ACC112 (cell line): ENCODE data around the gene STK11.

Experiments used
- H2AFZ ChIP-seq: fragments of 200-600 bp; sonication (generic); one replicate; pipeline ENCODE4 v1.6.0; 2017; ENCODE audit warnings: antibody characterized with exemption, low read length; ENCODE audit not compliant: unreplicated experiment
- H3K27ac ChIP-seq: fragments of 200-600 bp; sonication (generic); 2 replicates; pipeline ENCODE4 v1.5.1; 2014; ENCODE audit warnings: low read depth, mild to moderate bottlenecking, antibody characterized with exemption, low read length, moderate library complexity
- H3K27me3 ChIP-seq: fragments of 200-600 bp; sonication (generic); 2 replicates; pipeline ENCODE4 v1.6.1; 2014; ENCODE audit warnings: mild to moderate bottlenecking, antibody characterized with exemption, low read length, moderate library complexity, mixed read lengths; ENCODE audit not compliant: insufficient read depth
- H3K36me3 ChIP-seq: fragments of 200-600 bp; sonication (generic); 2 replicates; pipeline ENCODE4 v1.6.1; 2016; ENCODE audit warnings: mild to moderate bottlenecking, antibody characterized with exemption, low read length, moderate library complexity, mixed read lengths; ENCODE audit not compliant: insufficient read depth
- H3K4me1 ChIP-seq: fragments of 200-600 bp; sonication (generic); one replicate; pipeline ENCODE4 v1.6.1; 2016; ENCODE audit warnings: low read length, mixed read lengths; ENCODE audit not compliant: insufficient read depth, unreplicated experiment, control insufficient read depth
- H3K4me3 ChIP-seq: fragments of 200-600 bp; sonication (generic); 2 replicates; pipeline ENCODE4 v1.5.1; 2014; ENCODE audit warnings: mild to moderate bottlenecking, low read depth, low read length
- H3K79me2 ChIP-seq: fragments of 200-600 bp; sonication (generic); one replicate; pipeline ENCODE4 v1.6.0; 2016; ENCODE audit warnings: low read length; ENCODE audit not compliant: control insufficient read depth, unreplicated experiment, insufficient read depth

The STK11 gene

GRCh38 chr19:1163283-1163933 is 42.2 kb upstream of the STK11 start:
- peaks cover 8% of the 10 kb centered on the region for H3K4me1 ChIP-seq
- H3K36me3 ChIP-seq, result peaks cover 5% of the 10 kb centered on the region; the same call in 1 of the 2 replicates
- no peak overlapping the region for H3K27ac ChIP-seq
- no peak overlapping the region for H3K4me3 ChIP-seq
- H3K79me2 ChIP-seq, result peaks cover 66% of the 10 kb centered on the region
- no peaks in the 10 kb centered on the region for H3K27me3 ChIP-seq
- H2AFZ ChIP-seq, result no peak overlapping the region

- Histone ChIP-seq H3K4me3 (no peak overlapping the region), H3K27me3 (no peaks in the 10 kb centered on the region), H2AFZ (no peak overlapping the region), H3K27ac (no peak overlapping the region), H3K4me1 (peaks cover 8% of the 10 kb centered on the region), H3K36me3 (peaks cover 5% of the 10 kb centered on the region; the same call in 1 of the 2 replicates), H3K79me2 (peaks cover 67% of the 10 kb centered on the region)
These were observed 41.5 kb upstream of the STK11 start for GRCh38 chr19:1163934-1164683.

- H2AFZ ChIP-seq, result no peak overlapping the region
- peaks cover 15% of the 10 kb centered on the region for H3K4me1 ChIP-seq
- peaks cover 5% of the 10 kb centered on the region; the same call in 1 of the 2 replicates for H3K36me3 ChIP-seq
- no peak overlapping the region for H3K27ac ChIP-seq
- H3K27me3 ChIP-seq, result no peaks in the 10 kb centered on the region
- H3K79me2 ChIP-seq, result peaks cover 73% of the 10 kb centered on the region
- no peak overlapping the region for H3K4me3 ChIP-seq
These were observed 40.7 kb upstream of the STK11 start for GRCh38 chr19:1164684-1165531.

- peak overlapping the region; percentile 83; the same call in 1 of the 2 replicates for H3K27ac ChIP-seq
- peak overlapping the region; percentile 86 for H3K4me3 ChIP-seq
- H3K79me2 ChIP-seq, result peaks cover 85% of the 10 kb centered on the region
These were observed 38.6 kb upstream of the STK11 start for GRCh38 chr19:1166872-1167573.

GRCh38 chr19:1167687-1168571 is 37.6 kb upstream of the STK11 start:
- peaks cover 84% of the 10 kb centered on the region for H3K79me2 ChIP-seq
- no peak overlapping the region for H2AFZ ChIP-seq
- peaks cover 5% of the 10 kb centered on the region; the same call in 1 of the 2 replicates for H3K36me3 ChIP-seq
- H3K4me1 ChIP-seq, result peaks cover 36% of the 10 kb centered on the region
- H3K27ac ChIP-seq, result peak overlapping the region; percentile 83
- H3K27me3 ChIP-seq, result no peaks in the 10 kb centered on the region
- peak overlapping the region; percentile 86 for H3K4me3 ChIP-seq

More at GRCh38 chr19:1166872-1167573, 38.6 kb upstream of the STK11 start:
- Histone ChIP-seq H3K36me3 (peaks cover 5% of the 10 kb centered on the region; the same call in 1 of the 2 replicates), H3K4me1 (peaks cover 34% of the 10 kb centered on the region), H2AFZ (no peak overlapping the region), H3K27me3 (no peaks in the 10 kb centered on the region)

- H2AFZ ChIP-seq, result no peak overlapping the region
- peak overlapping the region; percentile 83 for H3K27ac ChIP-seq
- peak overlapping the region; percentile 86 for H3K4me3 ChIP-seq
- peaks cover 36% of the 10 kb centered on the region for H3K4me1 ChIP-seq
- H3K27me3 ChIP-seq, result no peaks in the 10 kb centered on the region
- peaks cover 5% of the 10 kb centered on the region; the same call in 1 of the 2 replicates for H3K36me3 ChIP-seq
- peaks cover 87% of the 10 kb centered on the region for H3K79me2 ChIP-seq
These were observed 36.8 kb upstream of the STK11 start for GRCh38 chr19:1168572-1169410.

- H3K36me3 ChIP-seq, result peaks cover 5% of the 10 kb centered on the region; the same call in 1 of the 2 replicates
- no peaks in the 10 kb centered on the region for H3K27me3 ChIP-seq
- H3K27ac ChIP-seq, result peak overlapping the region; percentile 83
- H2AFZ ChIP-seq, result no peak overlapping the region
- peaks cover 36% of the 10 kb centered on the region for H3K4me1 ChIP-seq
- H3K4me3 ChIP-seq, result peak overlapping the region; percentile 86
- H3K79me2 ChIP-seq, result peaks cover 89% of the 10 kb centered on the region
These were observed 36.2 kb upstream of the STK11 start for GRCh38 chr19:1169411-1169791.

- H3K36me3 ChIP-seq, result peaks cover 5% of the 10 kb centered on the region; the same call in 1 of the 2 replicates
- peaks cover 37% of the 10 kb centered on the region for H3K4me1 ChIP-seq
- no peak overlapping the region for H2AFZ ChIP-seq
- peak overlapping the region; percentile 83 for H3K27ac ChIP-seq
- peak overlapping the region; percentile 86 for H3K4me3 ChIP-seq
- H3K79me2 ChIP-seq, result peaks cover 84% of the 10 kb centered on the region
- no peaks in the 10 kb centered on the region for H3K27me3 ChIP-seq
These were observed 35.4 kb upstream of the STK11 start for GRCh38 chr19:1169921-1170885.
